IMR-90 (cell line): ENCODE data around the gene MECP2. TPM values are rescaled to one million over a fixed set of nuclear protein-coding genes. Genes with fewer than 3 reads are reported as not detected.

Source experiments
- ATAC-seq: fragments of 200-7000 bp; cut with Tn5 transposase; 2 replicates; pipeline ENCODE4 v1.9.1; 2020; ENCODE audit warnings: low read depth, mild to moderate bottlenecking, moderate library complexity
- BruUV-seq: library from RNA; stranded (reverse); fragments of 400-500 nt; replicated peaks from 2 replicates; lab custom pipeline; 2021; lab: Mats Ljungman, UMichigan
- CTCF ChIA-PET: fragments of 300-600 bp; formaldehyde crosslinking; extraction: SDS; loops from one replicate; lab custom pipeline; 2021; ENCODE audit warnings: antibody characterized with exemption; lab: Yijun Ruan, JAX
- POLR2A ChIA-PET: fragments of 300-600 bp; sonication (Branson Sonifier 250); formaldehyde crosslinking; loops from one replicate; lab custom pipeline; 2022; ENCODE audit warnings: antibody characterized with exemption; ENCODE audit not compliant: unreplicated experiment; lab: Charles Lee
- DNase-seq: peaks from one replicate; pipeline ENCODE4 v3.0.0; 2013
- H2AFZ ChIP-seq: replicated peaks from 2 replicates; pipeline ENCODE3; 2013; ENCODE audit warnings: low read length, mild to moderate bottlenecking; ENCODE audit not compliant: poor library complexity
- H2AK5ac ChIP-seq: 2 replicates; pipeline ENCODE4 v1.6.1; 2013; ENCODE audit warnings: low read depth, low read length, inconsistent platforms
- H2AK9ac ChIP-seq: replicated peaks from 2 replicates; pipeline ENCODE3; 2013; ENCODE audit warnings: mild to moderate bottlenecking, low read depth, low read length, moderate library complexity; ENCODE audit not compliant: poor library complexity
- H2BK120ac ChIP-seq: 2 replicates; pipeline ENCODE4 v1.6.1; 2013; ENCODE audit warnings: low read depth, low read length, inconsistent platforms
- H2BK15ac ChIP-seq: 3 replicates; pipeline ENCODE4 v1.6.1; 2013; ENCODE audit warnings: low read depth, low read length, inconsistent platforms
- H2BK20ac ChIP-seq: 2 replicates; pipeline ENCODE4 v1.6.1; 2013; ENCODE audit warnings: low read depth, mild to moderate bottlenecking, inconsistent platforms, low read length, moderate library complexity
- H2BK5ac ChIP-seq: 2 replicates; pipeline ENCODE4 v1.6.1; 2013; ENCODE audit warnings: mild to moderate bottlenecking, low read depth, low read length, inconsistent platforms; ENCODE audit not compliant: poor library complexity, severe bottlenecking
- H3K14ac ChIP-seq: replicated peaks from 2 replicates; pipeline ENCODE4 v1.6.1; 2013; ENCODE audit warnings: low read depth, low read length, inconsistent platforms
- H3K18ac ChIP-seq: 2 replicates; pipeline ENCODE4 v1.6.1; 2013; ENCODE audit warnings: low read depth, low read length, control low read depth
- H3K23ac ChIP-seq: 2 replicates; pipeline ENCODE4 v1.6.1; 2013; ENCODE audit warnings: low read depth, low read length, inconsistent platforms
- H3K27ac ChIP-seq: 2 replicates; pipeline ENCODE4 v1.5.1; 2013; ENCODE audit warnings: mild to moderate bottlenecking, control low read depth, low read length; ENCODE audit not compliant: insufficient read depth
- H3K27me3 ChIP-seq: 2 replicates; pipeline ENCODE4 v1.6.1; 2013; ENCODE audit warnings: low read length; ENCODE audit not compliant: control insufficient read depth, insufficient read depth
- H3K36me3 ChIP-seq: 2 replicates; pipeline ENCODE4 v1.6.1; 2013; ENCODE audit warnings: low read length, mixed read lengths; ENCODE audit not compliant: control insufficient read depth, insufficient read depth
- H3K4ac ChIP-seq: 2 replicates; pipeline ENCODE4 v1.6.1; 2013; ENCODE audit warnings: low read depth, low read length, inconsistent platforms
- H3K4me1 ChIP-seq: 2 replicates; pipeline ENCODE4 v1.6.1; 2013; ENCODE audit warnings: low read length, mixed read lengths; ENCODE audit not compliant: control insufficient read depth, insufficient read depth
- H3K4me2 ChIP-seq: 2 replicates; pipeline ENCODE4 v1.6.1; 2013; ENCODE audit warnings: low read depth, mild to moderate bottlenecking, control low read depth, low read length, moderate library complexity
- H3K4me3 ChIP-seq: 2 replicates; pipeline ENCODE4 v1.5.1; 2013; ENCODE audit warnings: low read depth, mild to moderate bottlenecking, control low read depth, low read length, moderate library complexity; ENCODE audit not compliant: insufficient read depth
- H3K56ac ChIP-seq: 2 replicates; pipeline ENCODE4 v1.6.1; 2013; ENCODE audit warnings: low read length, inconsistent platforms; ENCODE audit not compliant: insufficient read depth; ENCODE audit errors: extremely low read depth
- H3K79me1 ChIP-seq, 2 experiments: 2 replicates each; pipeline ENCODE4 v1.6.1; 2013; ENCODE audit warnings: low read length in 2 of 2, inconsistent platforms in 1 of 2, low read depth in 1 of 2
- H3K9ac ChIP-seq: 2 replicates; pipeline ENCODE4 v1.6.1; 2013; ENCODE audit warnings: low read depth, low read length, control low read depth
- H3K9me1 ChIP-seq: 2 replicates; pipeline ENCODE4 v1.6.1; 2013; ENCODE audit warnings: low read length, inconsistent platforms; ENCODE audit not compliant: insufficient read depth
- H3K9me3 ChIP-seq: 2 replicates; pipeline ENCODE4 v1.6.1; 2013; ENCODE audit warnings: low read length; ENCODE audit not compliant: control insufficient read depth, insufficient read depth
- H4K20me1 ChIP-seq: 2 replicates; pipeline ENCODE4 v1.6.1; 2013; ENCODE audit warnings: low read length, inconsistent platforms; ENCODE audit not compliant: insufficient read depth
- H4K5ac ChIP-seq: 2 replicates; pipeline ENCODE4 v1.6.1; 2013; ENCODE audit warnings: mild to moderate bottlenecking, low read depth, low read length, control low read depth
- H4K8ac ChIP-seq, 2 experiments: 2 replicates each; pipeline ENCODE4 v1.6.1; 2013; ENCODE audit warnings: low read depth in 2 of 2, low read length in 2 of 2, control low read depth in 1 of 2, inconsistent platforms in 1 of 2
- H4K91ac ChIP-seq: 2 replicates; pipeline ENCODE4 v1.6.1; 2013; ENCODE audit warnings: low read depth, low read length, inconsistent platforms; ENCODE audit not compliant: insufficient read depth
- BHLHE40 ChIP-seq: fragments of 150-350 bp; IDR thresholded peaks from 2 replicates; pipeline ENCODE4 v1.6.1; 2016; ENCODE audit warnings: mild to moderate bottlenecking, low read depth, low read length
- CEBPB ChIP-seq: IDR thresholded peaks from 2 replicates; pipeline ENCODE4 v1.6.1; 2012; ENCODE audit warnings: low read depth, low read length, improper control_type of control experiment
- CHD1 ChIP-seq: IDR thresholded peaks from 2 replicates; pipeline ENCODE4 v1.6.1; 2012; ENCODE audit warnings: low read depth, low read length, improper control_type of control experiment
- FOS ChIP-seq: fragments of 150-350 bp; IDR thresholded peaks from 2 replicates; pipeline ENCODE4 v1.6.1; 2016; ENCODE audit warnings: low read depth, low read length
- MAFK ChIP-seq: IDR thresholded peaks from 2 replicates; pipeline ENCODE4 v1.6.1; 2012; ENCODE audit warnings: low read depth, low read length, improper control_type of control experiment
- MAZ ChIP-seq: IDR thresholded peaks from 2 replicates; pipeline ENCODE4 v1.6.1; 2012; ENCODE audit warnings: low read depth, mild to moderate bottlenecking, low read length, improper control_type of control experiment, moderate library complexity, borderline replicate concordance
- MXI1 ChIP-seq: IDR thresholded peaks from 2 replicates; pipeline ENCODE4 v1.6.1; 2012; ENCODE audit warnings: low read depth, mild to moderate bottlenecking, low read length, moderate library complexity, borderline replicate concordance
- NFE2L2 ChIP-seq: fragments of 150-350 bp; IDR thresholded peaks from 2 replicates; pipeline ENCODE4 v1.6.1; 2016; ENCODE audit warnings: low read depth, mild to moderate bottlenecking, low read length
- POLR2A ChIP-seq: IDR thresholded peaks from 2 replicates; pipeline ENCODE4 v1.6.1; 2012; ENCODE audit warnings: mild to moderate bottlenecking, low read depth, low read length
- RAD21 ChIP-seq: IDR thresholded peaks from 2 replicates; pipeline ENCODE4 v1.6.1; 2012; ENCODE audit warnings: low read length, improper control_type of control experiment
- RCOR1 ChIP-seq: IDR thresholded peaks from 2 replicates; pipeline ENCODE4 v1.6.1; 2012; ENCODE audit warnings: mild to moderate bottlenecking, low read length, improper control_type of control experiment; ENCODE audit not compliant: insufficient replicate concordance
- RFX5 ChIP-seq: IDR thresholded peaks from 2 replicates; pipeline ENCODE4 v1.8.0; 2012; ENCODE audit warnings: low read depth, mild to moderate bottlenecking, low read length, moderate library complexity
- SMC3 ChIP-seq: fragments of 150-350 bp; IDR thresholded peaks from 2 replicates; pipeline ENCODE4 v1.6.1; 2016; ENCODE audit warnings: low read depth, mild to moderate bottlenecking, antibody characterized with exemption, low read length, moderate library complexity
- WGBS, 2 experiments: methylation state at CpG; one replicate each; pipeline versions ENCODE4 v1.1.5 to v1.1.7; 2013; ENCODE audit warnings: missing lambda C conversion rate in 2 of 2; ENCODE audit not compliant: insufficient read length in 1 of 2; ENCODE audit errors: extremely low coverage in 2 of 2; 5-methylcytosine and 5-hydroxymethylcytosine counted together
- dilution Hi-C: fragments of 300-500 bp; cut with HindIII; formaldehyde crosslinking; loops from one replicate; pipeline ENCODE4 v1.14.3; 2018; ENCODE audit warnings: low sequenced_read_pairs; ENCODE audit not compliant: unreplicated experiment
- in situ Hi-C: fragments of 300-500 bp; cut with MboI; formaldehyde crosslinking; loops from 3 replicates; pipeline ENCODE4 v1.14.3; 2019; ENCODE audit warnings: low sequenced_read_pairs, inconsistent platforms, mixed read lengths
- intact Hi-C: fragments of 100-400 bp; cut with micrococcal nuclease; formaldehyde crosslinking; loops from 2 replicates; pipeline ENCODE4 v1.10.0; 2022
- polyA plus RNA-seq, 3 experiments: library from polyadenylated mRNA; depleted of rRNA; stranded (reverse); fragments of >200 nt; gene quantifications; 2 replicates each; pipeline ENCODE4 v1.2.3, GENCODE V29; 2012; ENCODE audit warnings: low replicate concordance in 1 of 3
- total RNA-seq: library from RNA; depleted of rRNA; stranded (reverse); fragments of >200 nt; gene quantifications from 2 replicates; pipeline ENCODE4 v1.2.3, GENCODE V29; 2012
- TF ChIP-seq, protein P1 (sequence below): fragments of 150-350 bp; IDR thresholded peaks from 2 replicates; pipeline ENCODE4 v1.6.1; 2016; ENCODE audit warnings: low read depth, mild to moderate bottlenecking, low read length, moderate library complexity, borderline replicate concordance
- TF ChIP-seq, protein P2 (sequence below): fragments of 150-350 bp; IDR thresholded peaks from 2 replicates; pipeline ENCODE4 v1.6.1; 2017; ENCODE audit warnings: mild to moderate bottlenecking, antibody characterized with exemption, low read length, low read depth
- TF ChIP-seq, protein P3 (sequence below): conservative IDR thresholded peaks from 2 replicates; pipeline ENCODE4 v1.5.1; 2012; ENCODE audit warnings: mild to moderate bottlenecking, low read depth, low read length, improper control_type of control experiment

MECP2 gene
- total and polyA plus RNA-seq, 2 of the 4 experiments (the other 2 are of a cell fraction): 8.4 to 10.1 TPM

DNA sequence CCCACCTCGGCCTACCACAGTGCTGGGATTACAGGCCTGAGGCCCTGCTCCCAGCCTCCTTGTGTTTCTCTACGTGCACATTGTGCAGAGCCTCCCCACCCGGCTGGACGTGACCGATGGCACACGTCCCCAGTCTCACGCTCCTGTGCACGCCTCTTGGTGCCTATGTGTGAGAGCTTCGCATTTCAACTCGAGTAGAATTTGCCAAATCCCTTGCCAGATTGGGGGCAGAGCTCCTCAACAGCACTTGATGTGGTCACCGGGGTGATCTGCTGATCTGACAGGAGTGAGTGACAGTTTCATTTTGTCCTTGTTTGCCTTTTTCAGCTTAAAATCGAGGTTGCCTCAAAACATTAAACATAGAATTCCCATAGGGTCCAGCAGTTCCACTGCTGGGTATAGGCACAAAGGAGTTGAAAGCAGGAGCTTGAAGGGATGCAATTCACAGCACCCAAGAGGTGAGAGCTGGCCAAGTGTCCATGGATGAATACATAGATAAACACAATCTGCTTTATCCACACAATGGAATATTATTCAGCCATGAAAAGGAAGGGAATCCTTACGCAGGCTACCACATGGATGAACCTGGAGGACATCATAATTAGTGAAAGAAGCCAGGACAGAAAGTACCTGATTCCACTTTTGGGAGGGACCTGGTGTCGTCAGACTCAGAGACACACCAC is 107.4 kb downstream of the MECP2 start:
- Histone ChIP-seq H3K23ac (no peak overlapping the region), H2BK20ac (no peak overlapping the region), H3K9me1 (no peaks in the 10 kb centered on the region), H3K79me1 (no peaks in the 10 kb centered on the region), H2AK9ac (no peak overlapping the region), H4K8ac (no peak overlapping the region), H4K20me1 (no peaks in the 10 kb centered on the region), H3K36me3 (no peaks in the 10 kb centered on the region), H2BK5ac (no peak overlapping the region), H2AFZ (no peak overlapping the region), H3K4me1 (no peaks in the 10 kb centered on the region), H2BK15ac (no peak overlapping the region), H2BK120ac (no peak overlapping the region), H3K4me2 (no peak overlapping the region), H3K4ac (no peak overlapping the region), H4K91ac (no peak overlapping the region), H4K5ac (no peak overlapping the region), H3K4me3 (no peak overlapping the region), H3K18ac (no peak overlapping the region), H3K9me3 (no peaks in the 10 kb centered on the region), H2AK5ac (no peak overlapping the region), H3K14ac (no peak overlapping the region), H3K56ac (no peak overlapping the region), H3K27ac (no peak overlapping the region), H3K27me3 (no peaks in the 10 kb centered on the region; the same call in 1 of the 2 replicates), H3K9ac (no peak overlapping the region)
- intact Hi-C loops (no loop called here), in situ Hi-C loops (no loop called here), dilution Hi-C loops (no loop called here)
- ChIA-PET POLR2A (interaction anchor here (0.5 kb wide), 1 partner anchor 9 kb away, joined by 3 read pairs; no protein-coding TSS in a partner anchor), CTCF (interaction anchor here (0.6 kb wide), 1 partner anchor 81 kb away, joined by 5 read pairs; no protein-coding TSS in a partner anchor)
- TF ChIP-seq, protein P1, sequence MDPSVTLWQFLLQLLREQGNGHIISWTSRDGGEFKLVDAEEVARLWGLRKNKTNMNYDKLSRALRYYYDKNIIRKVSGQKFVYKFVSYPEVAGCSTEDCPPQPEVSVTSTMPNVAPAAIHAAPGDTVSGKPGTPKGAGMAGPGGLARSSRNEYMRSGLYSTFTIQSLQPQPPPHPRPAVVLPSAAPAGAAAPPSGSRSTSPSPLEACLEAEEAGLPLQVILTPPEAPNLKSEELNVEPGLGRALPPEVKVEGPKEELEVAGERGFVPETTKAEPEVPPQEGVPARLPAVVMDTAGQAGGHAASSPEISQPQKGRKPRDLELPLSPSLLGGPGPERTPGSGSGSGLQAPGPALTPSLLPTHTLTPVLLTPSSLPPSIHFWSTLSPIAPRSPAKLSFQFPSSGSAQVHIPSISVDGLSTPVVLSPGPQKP: no peak
- TF ChIP-seq RAD21 (no peak), CHD1 (no peak), FOS (no peak), CEBPB (no peak), RCOR1 (no peak), MAFK (no peak), NFE2L2 (no peak), RFX5 (no peak), SMC3 (no peak), MXI1 (no peak), POLR2A (no peak), MAZ (no peak), BHLHE40 (no peak)
- TF ChIP-seq, protein P2, sequence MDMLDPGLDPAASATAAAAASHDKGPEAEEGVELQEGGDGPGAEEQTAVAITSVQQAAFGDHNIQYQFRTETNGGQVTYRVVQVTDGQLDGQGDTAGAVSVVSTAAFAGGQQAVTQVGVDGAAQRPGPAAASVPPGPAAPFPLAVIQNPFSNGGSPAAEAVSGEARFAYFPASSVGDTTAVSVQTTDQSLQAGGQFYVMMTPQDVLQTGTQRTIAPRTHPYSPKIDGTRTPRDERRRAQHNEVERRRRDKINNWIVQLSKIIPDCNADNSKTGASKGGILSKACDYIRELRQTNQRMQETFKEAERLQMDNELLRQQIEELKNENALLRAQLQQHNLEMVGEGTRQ: no peak
- TF ChIP-seq, protein P3, sequence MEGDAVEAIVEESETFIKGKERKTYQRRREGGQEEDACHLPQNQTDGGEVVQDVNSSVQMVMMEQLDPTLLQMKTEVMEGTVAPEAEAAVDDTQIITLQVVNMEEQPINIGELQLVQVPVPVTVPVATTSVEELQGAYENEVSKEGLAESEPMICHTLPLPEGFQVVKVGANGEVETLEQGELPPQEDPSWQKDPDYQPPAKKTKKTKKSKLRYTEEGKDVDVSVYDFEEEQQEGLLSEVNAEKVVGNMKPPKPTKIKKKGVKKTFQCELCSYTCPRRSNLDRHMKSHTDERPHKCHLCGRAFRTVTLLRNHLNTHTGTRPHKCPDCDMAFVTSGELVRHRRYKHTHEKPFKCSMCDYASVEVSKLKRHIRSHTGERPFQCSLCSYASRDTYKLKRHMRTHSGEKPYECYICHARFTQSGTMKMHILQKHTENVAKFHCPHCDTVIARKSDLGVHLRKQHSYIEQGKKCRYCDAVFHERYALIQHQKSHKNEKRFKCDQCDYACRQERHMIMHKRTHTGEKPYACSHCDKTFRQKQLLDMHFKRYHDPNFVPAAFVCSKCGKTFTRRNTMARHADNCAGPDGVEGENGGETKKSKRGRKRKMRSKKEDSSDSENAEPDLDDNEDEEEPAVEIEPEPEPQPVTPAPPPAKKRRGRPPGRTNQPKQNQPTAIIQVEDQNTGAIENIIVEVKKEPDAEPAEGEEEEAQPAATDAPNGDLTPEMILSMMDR: no peak
- ATAC-seq (no peak), DNase-seq (no peak)
- WGBS, 2 experiments: 88% methylated on average over 8 of the region's 14 CpGs; no CpG with 5 or more reads in 1 of the 2 experiments
- no TSS peak for BruUV-seq
